ENCODE results near the gene ADCY1. TPM values are rescaled to one million over a fixed set of nuclear protein-coding genes. Genes with fewer than 3 reads are reported as not detected.
A peak's percentile ranks its signal among the peaks of the same experiment; 100 is the strongest.

Gene ADCY1
- total and polyA plus RNA-seq, 7 experiments from 2014 or later: 0.01 to 5.1 (median 0.01) TPM; not detected in 4

GRCh38 chr7:45568536-45569289, 5.5 kb upstream of the ADCY1 start:
- Histone ChIP-seq H3K36me3 (ENCODE audit: control insufficient read depth in 2 of 3, insufficient read depth in 3 of 3, low read length in 3 of 3) (no peaks in the 10 kb centered on the region), H3K27me3 (ENCODE audit: control insufficient read depth in 2 of 2, insufficient read depth in 2 of 2, low read length in 2 of 2) (no peaks in the 10 kb centered on the region), H3K4me1 (ENCODE audit: control insufficient read depth in 2 of 2, insufficient read depth in 2 of 2, low read length in 2 of 2) (no peaks in the 10 kb centered on the region), H3K9me3 (ENCODE audit: control insufficient read depth in 2 of 3, low read length in 3 of 3) (no peaks in the 10 kb centered on the region), H3K27ac (ENCODE audit: low read depth, low read length) (no peak overlapping the region), H3K4me3 (ENCODE audit: low read length) (no peak overlapping the region)
- intact Hi-C loops (cut with micrococcal nuclease): no loop called here
- Mint-ChIP-seq H3K36me3 (no peaks in the 10 kb centered on the region), H3K4me3 (no peak overlapping the region), H3K27me3 (peaks cover 27 to 48% (median 32%) of the 10 kb centered on the region in 5 donors), H3K4me1 (peaks cover 0 to 5% (median 0%) of the 10 kb centered on the region in 7 donors), H3K9me3 (peaks cover 0 to 7% (median 0%) of the 10 kb centered on the region in 11 donors), H3K27ac (no peak overlapping the region)
- ChIA-PET CTCF (no interaction called here), POLR2A (no interaction called here)
- no peak for DNase-seq
- ATAC-seq: no peak

- ChIA-PET POLR2A (no interaction called here), CTCF (no interaction called here)
- no peaks in the 10 kb centered on the region for H3K36me3 ChIP-seq (ENCODE audit: control insufficient read depth in 2 of 3, insufficient read depth in 3 of 3, low read length in 3 of 3)
- intact Hi-C loops (cut with micrococcal nuclease): no loop called here
- DNase-seq (no peak), ATAC-seq (no peak)
- Mint-ChIP-seq H3K36me3 (no peaks in the 10 kb centered on the region), H3K27me3 (peaks cover 29 to 46% (median 34%) of the 10 kb centered on the region in 5 donors), H3K4me3 (no peak overlapping the region), H3K4me1 (peaks cover 0 to 5% (median 0%) of the 10 kb centered on the region in 7 donors), H3K27ac (no peak overlapping the region), H3K9me3 (peaks cover 0 to 7% (median 0%) of the 10 kb centered on the region in 11 donors)
- H3K27ac ChIP-seq (ENCODE audit: low read depth, low read length): no peak overlapping the region
- no peak overlapping the region for H3K4me3 ChIP-seq (ENCODE audit: low read length)
- no peaks in the 10 kb centered on the region for H3K9me3 ChIP-seq (ENCODE audit: control insufficient read depth in 2 of 3, low read length in 3 of 3)
- H3K27me3 ChIP-seq (ENCODE audit: control insufficient read depth in 2 of 2, insufficient read depth in 2 of 2, low read length in 2 of 2): no peaks in the 10 kb centered on the region
- no peaks in the 10 kb centered on the region for H3K4me1 ChIP-seq (ENCODE audit: control insufficient read depth in 2 of 2, insufficient read depth in 2 of 2, low read length in 2 of 2)
These were observed 4.9 kb upstream of the ADCY1 start for GRCh38 chr7:45569290-45569685.

GRCh38 chr7:45570797-45571196, 3.4 kb upstream of the ADCY1 start:
- POLR2A ChIA-PET: no interaction called here
- ATAC-seq (no peak), DNase-seq (no peak)
- Histone ChIP-seq H3K4me3 (ENCODE audit: low read length) (no peak overlapping the region), H3K4me1 (ENCODE audit: control insufficient read depth in 2 of 2, insufficient read depth in 2 of 2, low read length in 2 of 2) (no peaks in the 10 kb centered on the region), H3K27ac (ENCODE audit: low read depth, low read length) (no peak overlapping the region), H3K36me3 (ENCODE audit: control insufficient read depth in 2 of 3, insufficient read depth in 3 of 3, low read length in 3 of 3) (no peaks in the 10 kb centered on the region), H3K27me3 (ENCODE audit: control insufficient read depth in 2 of 2, insufficient read depth in 2 of 2, low read length in 2 of 2) (no peaks in the 10 kb centered on the region), H3K9me3 (ENCODE audit: control insufficient read depth in 2 of 3, low read length in 3 of 3) (no peaks in the 10 kb centered on the region)
- Mint-ChIP-seq H3K9me3 (peaks cover 0 to 7% (median 0%) of the 10 kb centered on the region in 11 donors), H3K27ac (no peak overlapping the region), H3K4me1 (peaks cover 0 to 5% (median 0%) of the 10 kb centered on the region in 7 donors), H3K27me3 (peaks cover 35 to 47% (median 38%) of the 10 kb centered on the region in 5 donors), H3K36me3 (no peaks in the 10 kb centered on the region), H3K4me3 (no peak overlapping the region)
- CTCF ChIA-PET: no interaction called here
- intact Hi-C loops (cut with micrococcal nuclease): loop anchor here in 1 of 2 donors (5.0 kb wide), 1 partner anchor 212 kb away; no protein-coding TSS in a partner anchor

GRCh38 chr7:45573204-45573603, 964 bp upstream of the ADCY1 start:
- H3K4me3 ChIP-seq (ENCODE audit: low read length): no peak overlapping the region
- no peaks in the 10 kb centered on the region for H3K4me1 ChIP-seq (ENCODE audit: control insufficient read depth in 2 of 2, insufficient read depth in 2 of 2, low read length in 2 of 2)
- no peaks in the 10 kb centered on the region for H3K36me3 ChIP-seq (ENCODE audit: control insufficient read depth in 2 of 3, insufficient read depth in 3 of 3, low read length in 3 of 3)
- peaks cover 0 to 5% (median 0%) of the 10 kb centered on the region in 7 donors for H3K4me1 Mint-ChIP-seq
- POLR2A ChIA-PET: no interaction called here
- no peak overlapping the region for H3K27ac ChIP-seq (ENCODE audit: low read depth, low read length)
- peak overlapping the region in 6 of 10 donors; percentile 1 to 47 (median 34) for H3K4me3 Mint-ChIP-seq
- CTCF ChIA-PET: no interaction called here
- DNase-seq (no peak), ATAC-seq (no peak)
- H3K36me3 Mint-ChIP-seq: no peaks in the 10 kb centered on the region
- peaks cover 32 to 55% (median 41%) of the 10 kb centered on the region in 5 donors for H3K27me3 Mint-ChIP-seq
- H3K9me3 ChIP-seq (ENCODE audit: control insufficient read depth in 2 of 3, low read length in 3 of 3): no peaks in the 10 kb centered on the region
- no peak overlapping the region for H3K27ac Mint-ChIP-seq
- H3K9me3 Mint-ChIP-seq: peaks cover 0 to 8% (median 0%) of the 10 kb centered on the region in 11 donors
- intact Hi-C loops (cut with micrococcal nuclease): loop anchor here in 1 of 2 donors (5.0 kb wide), 1 partner anchor 209 kb away; no protein-coding TSS in a partner anchor
- no peaks in the 10 kb centered on the region for H3K27me3 ChIP-seq (ENCODE audit: control insufficient read depth in 2 of 2, insufficient read depth in 2 of 2, low read length in 2 of 2)

- Mint-ChIP-seq H3K4me3 (no peak overlapping the region), H3K4me1 (peaks cover 0 to 5% (median 0%) of the 10 kb centered on the region in 7 donors), H3K27ac (no peak overlapping the region), H3K27me3 (peaks cover 32 to 55% (median 40%) of the 10 kb centered on the region in 5 donors), H3K36me3 (no peaks in the 10 kb centered on the region), H3K9me3 (peaks cover 0 to 6% (median 0%) of the 10 kb centered on the region in 11 donors)
- CTCF ChIA-PET: no interaction called here
- no peaks in the 10 kb centered on the region for H3K27me3 ChIP-seq (ENCODE audit: control insufficient read depth in 2 of 2, insufficient read depth in 2 of 2, low read length in 2 of 2)
- no peak overlapping the region for H3K27ac ChIP-seq (ENCODE audit: low read depth, low read length)
- ATAC-seq: no peak
- no peaks in the 10 kb centered on the region for H3K4me1 ChIP-seq (ENCODE audit: control insufficient read depth in 2 of 2, insufficient read depth in 2 of 2, low read length in 2 of 2)
- POLR2A ChIA-PET: no interaction called here
- no peaks in the 10 kb centered on the region for H3K36me3 ChIP-seq (ENCODE audit: control insufficient read depth in 2 of 3, insufficient read depth in 3 of 3, low read length in 3 of 3)
- H3K4me3 ChIP-seq (ENCODE audit: low read length): no peak overlapping the region
- DNase-seq: no peak
- H3K9me3 ChIP-seq (ENCODE audit: control insufficient read depth in 2 of 3, low read length in 3 of 3): no peaks in the 10 kb centered on the region
- intact Hi-C loops (cut with micrococcal nuclease): loop anchor here in 1 of 2 donors (5.0 kb wide), 1 partner anchor 208 kb away; no protein-coding TSS in a partner anchor
These were observed 174 bp downstream of the ADCY1 start for GRCh38 chr7:45574416-45574668.

- Mint-ChIP-seq H3K9me3 (peaks cover 0 to 6% (median 0%) of the 10 kb centered on the region in 11 donors), H3K27me3 (peaks cover 32 to 55% (median 40%) of the 10 kb centered on the region in 5 donors), H3K4me3 (peak overlapping the region in 1 of 10 donors; percentile 50), H3K36me3 (no peaks in the 10 kb centered on the region), H3K27ac (no peak overlapping the region), H3K4me1 (peaks cover 0 to 5% (median 0%) of the 10 kb centered on the region in 7 donors)
- no peaks in the 10 kb centered on the region for H3K9me3 ChIP-seq (ENCODE audit: control insufficient read depth in 2 of 3, low read length in 3 of 3)
- H3K36me3 ChIP-seq (ENCODE audit: control insufficient read depth in 2 of 3, insufficient read depth in 3 of 3, low read length in 3 of 3): no peaks in the 10 kb centered on the region
- POLR2A ChIA-PET: no interaction called here
- intact Hi-C loops (cut with micrococcal nuclease): loop anchor here in 1 of 2 donors (5.0 kb wide), 1 partner anchor 207 kb away; no protein-coding TSS in a partner anchor
- H3K27ac ChIP-seq (ENCODE audit: low read depth, low read length): no peak overlapping the region
- DNase-seq: no peak
- no peaks in the 10 kb centered on the region for H3K4me1 ChIP-seq (ENCODE audit: control insufficient read depth in 2 of 2, insufficient read depth in 2 of 2, low read length in 2 of 2)
- no peak overlapping the region for H3K4me3 ChIP-seq (ENCODE audit: low read length)
- no peak for ATAC-seq
- CTCF ChIA-PET: no interaction called here
- no peaks in the 10 kb centered on the region for H3K27me3 ChIP-seq (ENCODE audit: control insufficient read depth in 2 of 2, insufficient read depth in 2 of 2, low read length in 2 of 2)
These were observed 717 bp downstream of the ADCY1 start for GRCh38 chr7:45574669-45575500.
